HuH-7 (cell line): ENCODE measurements around the gene ERC1.

Experiments
- DNase-seq: peaks from one replicate; pipeline ENCODE4 v3.0.0; 2011; ENCODE audit warnings: low spot score

Gene ERC1

DNA sequence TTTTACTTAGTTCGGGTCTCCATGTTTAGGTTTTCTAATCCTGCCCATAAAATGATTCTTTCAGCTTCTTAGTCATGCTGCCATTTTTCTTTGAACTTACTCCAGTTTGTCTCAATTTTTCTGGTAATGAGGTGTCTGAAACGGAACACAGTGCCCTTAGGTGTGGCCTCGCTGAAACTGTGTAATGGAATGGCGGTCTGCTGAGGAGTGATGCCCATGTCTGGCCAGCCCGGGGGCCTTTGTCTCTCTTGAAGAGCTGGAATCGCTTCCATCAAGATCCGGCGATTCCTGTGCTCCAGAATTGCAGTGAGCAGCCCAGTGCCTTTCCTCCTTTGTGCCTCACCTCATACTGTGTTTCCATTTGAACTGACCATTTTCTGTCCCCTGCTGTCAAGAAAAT is 490.9 kb downstream of the ERC1 start:
- no peak for DNase-seq

DNA sequence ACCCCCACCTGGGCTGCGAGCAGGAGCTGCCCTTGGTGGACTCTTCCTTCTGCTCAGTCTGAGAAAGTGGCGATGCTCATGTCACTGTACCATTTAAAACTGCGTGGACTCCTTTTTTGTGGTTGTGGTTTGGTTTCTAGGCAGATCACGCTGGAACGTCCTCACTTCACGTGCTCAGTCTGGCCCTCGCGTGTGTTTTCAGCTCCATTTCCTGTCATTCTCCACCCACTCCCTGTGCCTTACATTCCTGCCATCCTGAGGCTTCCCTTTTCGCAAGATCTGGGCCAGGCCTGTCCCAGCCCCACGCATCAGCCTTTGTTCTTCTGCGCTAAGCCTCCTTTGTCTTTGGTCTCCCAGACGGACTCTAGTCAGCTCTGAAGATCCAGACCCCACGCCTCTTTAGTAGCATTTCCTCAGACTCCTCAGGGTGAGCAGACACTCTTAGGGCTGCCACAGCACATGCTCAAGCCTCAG is 497.9 kb downstream of the ERC1 start:
- no peak for DNase-seq

DNA sequence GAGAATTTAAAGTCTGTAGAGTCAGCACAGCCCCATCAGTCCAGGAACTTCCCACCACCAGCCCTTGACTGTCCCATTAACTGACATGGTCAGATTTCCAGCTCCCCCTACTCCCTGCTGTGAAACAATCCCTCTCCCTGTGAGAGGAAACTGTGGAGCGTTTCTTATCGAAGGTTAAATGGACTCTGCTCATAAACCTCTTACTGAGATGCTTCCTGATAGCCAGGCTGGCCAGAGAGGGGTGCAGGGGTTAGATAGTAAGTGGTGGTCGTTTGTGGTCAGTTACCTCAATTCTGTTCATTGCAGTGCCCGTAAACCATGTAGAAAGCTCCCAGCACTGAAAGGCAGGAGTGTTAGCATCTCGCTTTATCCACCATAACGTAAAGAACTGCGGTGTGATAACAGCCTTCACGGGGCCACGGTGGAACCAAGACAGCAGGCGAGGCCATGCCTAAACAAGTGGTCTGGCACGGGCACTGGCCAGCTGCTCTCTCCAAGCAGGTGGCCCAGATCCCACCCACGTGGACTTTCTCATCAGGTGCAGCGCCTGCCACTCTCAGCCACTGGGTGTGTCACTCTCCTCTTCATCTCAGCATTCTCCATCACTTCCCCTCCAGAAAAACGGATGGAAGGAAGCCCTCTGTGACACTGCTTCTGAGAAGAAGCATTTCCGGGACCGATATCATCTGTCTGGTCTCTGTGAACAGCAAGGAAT is 501.1 kb downstream of the ERC1 start:
- DNase-seq = no peak

DNA sequence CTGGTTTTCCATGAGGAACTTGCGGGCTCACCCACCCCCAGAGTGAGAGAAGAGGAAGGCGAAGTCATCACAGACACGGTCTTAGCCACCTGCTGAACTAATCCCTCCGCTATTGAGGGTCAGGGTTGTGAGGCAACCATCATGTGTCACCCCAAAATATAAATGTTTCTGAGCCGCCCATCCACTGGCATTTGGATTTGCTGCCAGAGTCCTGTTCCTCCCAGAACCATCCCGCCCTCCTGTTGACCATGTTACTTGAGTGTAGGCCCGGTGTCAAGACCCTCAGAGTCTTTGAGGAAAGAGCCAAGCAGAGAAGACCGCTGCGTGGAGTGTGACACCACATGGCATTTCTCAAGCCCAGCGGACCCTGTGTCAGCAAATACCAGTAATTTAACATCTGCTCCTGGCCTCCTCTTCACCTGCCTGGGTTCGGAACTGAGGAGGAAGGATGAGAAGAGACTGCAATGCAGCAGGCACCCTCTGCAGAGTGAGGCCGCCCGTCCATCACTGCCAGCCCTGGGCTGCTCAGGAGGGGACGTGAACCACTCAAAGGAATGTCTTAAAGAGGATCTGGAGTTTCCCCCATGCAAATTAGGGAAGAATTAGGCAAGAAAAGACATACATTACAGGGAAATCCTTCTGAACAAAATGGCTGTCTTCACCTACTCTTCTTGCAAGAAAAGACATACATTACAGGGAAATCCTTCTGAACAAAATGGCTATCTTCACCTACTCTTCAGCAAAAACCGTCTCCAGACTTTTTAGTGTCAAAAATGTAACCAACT is 502.9 kb downstream of the ERC1 start:
- no peak for DNase-seq

DNA sequence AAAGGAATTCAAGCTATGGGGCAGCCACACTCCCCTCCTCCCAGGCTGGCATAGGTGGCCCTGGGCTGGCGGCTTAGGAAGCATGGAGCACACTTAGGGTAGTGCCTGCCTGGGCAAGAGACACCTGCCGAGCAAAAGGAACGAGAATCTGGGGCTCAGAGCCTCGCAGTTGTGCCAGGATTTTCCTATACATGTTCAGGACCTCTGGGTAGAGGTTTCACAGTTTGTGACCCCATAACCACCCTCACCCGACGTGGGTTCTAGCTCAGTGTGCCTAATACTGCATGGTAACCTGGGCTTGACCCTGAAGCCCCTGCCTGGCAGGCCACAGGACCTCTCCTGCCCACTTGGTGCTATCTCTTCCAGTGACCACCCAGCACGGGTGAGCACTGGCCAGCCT is 503.8 kb downstream of the ERC1 start:
- no peak for DNase-seq

DNA sequence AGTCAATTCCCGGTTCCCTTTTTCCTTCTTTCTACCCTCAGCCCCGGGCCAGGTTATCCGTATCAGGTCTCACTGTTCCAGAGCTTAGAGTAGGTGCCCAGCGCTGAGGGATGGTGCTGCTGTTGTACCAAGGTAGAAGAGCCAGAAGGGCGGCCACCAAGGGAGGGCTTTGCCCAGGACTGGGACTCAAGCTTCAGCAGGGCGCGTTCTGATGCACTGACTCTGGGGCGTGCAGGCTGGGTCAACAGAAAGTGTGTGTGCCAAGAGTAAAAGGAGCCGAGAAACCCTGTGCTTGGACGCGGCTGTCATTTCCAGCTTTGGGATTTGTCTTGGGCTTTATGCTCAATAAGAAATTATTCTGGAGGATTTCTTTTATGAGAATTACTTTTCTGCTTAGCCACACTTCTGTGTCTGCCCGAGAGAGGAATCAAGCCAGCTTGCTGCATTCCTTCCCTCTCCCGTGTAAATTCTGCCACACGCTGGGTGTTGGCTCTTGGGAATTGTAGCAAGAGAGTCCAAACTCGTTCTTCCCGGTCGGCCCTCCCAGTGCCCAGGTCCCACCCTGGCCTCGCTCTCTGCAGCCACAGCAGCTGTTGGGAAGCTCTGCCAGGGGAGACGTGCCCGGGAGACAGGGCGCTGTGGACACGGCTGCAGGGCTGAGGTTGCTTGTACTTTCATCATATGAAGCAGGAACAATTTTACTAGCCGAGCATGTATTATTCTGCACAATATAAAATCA is 505.3 kb downstream of the ERC1 start:
- no peak for DNase-seq

DNA sequence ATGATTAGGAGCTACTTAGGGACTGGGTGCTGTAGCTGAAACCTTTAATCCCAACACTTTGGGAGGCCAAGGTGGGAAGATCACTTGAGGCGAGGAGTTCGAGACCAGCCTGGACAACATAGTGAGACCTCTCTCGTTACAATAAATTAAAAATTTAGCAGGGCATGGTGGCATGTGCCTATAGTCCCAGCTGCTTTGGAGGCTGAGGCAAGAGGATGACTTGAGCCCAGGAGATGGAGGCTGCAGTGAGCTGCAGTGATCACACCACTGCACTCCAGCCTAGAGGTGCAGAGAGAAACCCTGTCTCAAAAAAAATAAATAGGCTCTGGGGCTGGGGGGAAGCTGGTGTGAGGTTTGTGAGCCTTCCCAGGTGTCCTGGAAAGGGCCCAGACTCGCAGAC is 506.1 kb downstream of the ERC1 start:
- DNase-seq = no peak

DNA sequence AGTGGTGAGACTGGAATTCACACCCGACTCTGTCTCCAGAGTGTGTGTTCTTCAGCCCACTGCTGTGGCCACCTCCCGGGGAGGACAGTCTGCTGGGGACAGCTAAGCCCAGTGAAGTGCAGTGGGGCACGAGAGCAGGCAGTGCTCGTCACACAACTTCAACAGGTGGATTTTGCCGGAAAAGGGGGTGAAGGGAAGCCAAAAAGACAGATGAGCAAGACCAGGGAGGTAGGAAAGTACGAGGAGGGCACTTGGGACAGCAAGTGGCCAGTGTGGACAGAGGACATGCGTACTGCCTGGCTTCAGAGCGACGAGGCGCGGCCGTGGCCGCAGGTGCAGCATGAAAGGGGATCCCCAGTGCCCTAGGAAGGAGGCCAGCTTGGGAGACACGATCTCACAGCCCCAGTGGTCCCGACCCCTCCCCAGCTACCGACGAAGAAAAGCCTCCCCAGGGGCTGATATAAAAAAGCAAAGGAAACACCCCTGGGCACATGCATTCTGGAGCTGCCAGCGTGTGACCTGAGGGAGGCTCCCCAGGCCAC is 507.2 kb downstream of the ERC1 start:
- DNase-seq = no peak

DNA sequence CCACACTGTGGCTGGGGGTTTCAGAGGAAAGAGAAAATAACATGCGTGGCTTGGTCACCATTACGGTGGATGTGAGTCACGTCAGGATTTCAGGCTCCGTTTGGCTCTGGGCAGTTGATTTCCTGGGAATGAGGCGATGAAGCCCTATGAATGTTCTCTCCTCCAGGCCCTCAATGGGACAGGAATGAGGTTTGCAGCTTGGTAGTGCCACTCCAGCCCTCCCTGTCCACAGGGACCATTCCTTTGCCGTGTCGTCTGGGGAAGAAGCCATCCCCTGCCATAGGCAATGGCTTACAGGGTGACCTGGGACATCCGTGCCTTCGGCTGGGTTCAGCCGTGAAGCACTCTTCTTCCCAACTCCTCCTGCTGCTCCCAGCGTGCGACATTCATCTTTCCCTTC is 508.3 kb downstream of the ERC1 start:
- DNase-seq = no peak

DNA sequence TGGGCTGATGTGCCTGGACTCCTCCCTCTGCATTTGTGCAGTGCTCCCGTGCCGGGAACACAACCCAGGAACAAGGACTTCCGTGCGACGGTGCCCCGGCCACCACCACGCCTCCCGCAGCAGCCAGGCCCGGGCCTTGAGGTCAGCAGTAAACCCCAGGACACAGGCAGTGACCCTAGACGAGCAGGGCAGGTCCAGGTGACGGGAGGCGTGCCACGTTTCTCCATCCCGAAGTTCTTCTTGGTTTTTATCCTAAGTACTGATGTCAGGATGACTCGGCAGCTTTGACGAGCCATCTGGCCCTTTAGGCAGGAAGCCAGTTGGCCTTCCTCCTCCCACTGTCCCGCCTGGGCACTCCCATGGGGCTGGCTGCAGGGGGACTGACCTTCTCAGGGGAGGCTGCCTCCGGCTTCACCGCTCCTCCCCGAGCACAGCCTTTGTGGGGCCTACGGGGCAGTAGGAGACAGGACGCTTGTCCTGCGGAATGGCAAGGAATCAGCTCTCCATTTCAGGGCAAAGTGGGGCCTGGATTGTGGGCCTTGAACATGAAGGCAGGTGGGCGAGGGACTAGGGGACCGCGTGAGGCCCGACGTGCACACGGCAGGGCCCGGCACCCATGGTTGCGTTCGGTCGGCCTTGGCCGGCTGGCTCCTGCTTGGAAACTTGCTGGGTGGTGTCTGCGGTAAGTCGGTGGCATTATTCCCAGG is 509.2 kb downstream of the ERC1 start:
- DNase-seq = no peak

DNA sequence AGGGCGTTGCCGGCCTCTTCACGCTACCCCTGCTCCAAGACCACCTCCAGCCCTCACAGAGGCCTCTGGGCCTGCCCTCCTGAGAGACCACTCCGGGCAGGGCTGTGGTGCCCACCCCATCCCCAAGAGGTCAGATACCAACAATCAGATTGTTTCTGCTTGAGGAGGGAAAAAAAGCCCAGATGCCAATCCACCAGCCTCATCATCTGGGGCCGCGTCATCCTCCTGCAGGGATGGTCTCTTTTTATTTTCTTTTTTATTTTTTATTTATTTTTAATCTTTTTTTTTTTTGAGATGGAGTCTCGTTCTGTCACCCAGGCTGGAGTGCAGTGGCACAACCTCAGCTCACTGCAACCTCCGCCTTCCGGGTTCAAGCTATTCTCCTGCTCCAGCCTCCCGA is 510.0 kb downstream of the ERC1 start:
- no peak for DNase-seq

DNA sequence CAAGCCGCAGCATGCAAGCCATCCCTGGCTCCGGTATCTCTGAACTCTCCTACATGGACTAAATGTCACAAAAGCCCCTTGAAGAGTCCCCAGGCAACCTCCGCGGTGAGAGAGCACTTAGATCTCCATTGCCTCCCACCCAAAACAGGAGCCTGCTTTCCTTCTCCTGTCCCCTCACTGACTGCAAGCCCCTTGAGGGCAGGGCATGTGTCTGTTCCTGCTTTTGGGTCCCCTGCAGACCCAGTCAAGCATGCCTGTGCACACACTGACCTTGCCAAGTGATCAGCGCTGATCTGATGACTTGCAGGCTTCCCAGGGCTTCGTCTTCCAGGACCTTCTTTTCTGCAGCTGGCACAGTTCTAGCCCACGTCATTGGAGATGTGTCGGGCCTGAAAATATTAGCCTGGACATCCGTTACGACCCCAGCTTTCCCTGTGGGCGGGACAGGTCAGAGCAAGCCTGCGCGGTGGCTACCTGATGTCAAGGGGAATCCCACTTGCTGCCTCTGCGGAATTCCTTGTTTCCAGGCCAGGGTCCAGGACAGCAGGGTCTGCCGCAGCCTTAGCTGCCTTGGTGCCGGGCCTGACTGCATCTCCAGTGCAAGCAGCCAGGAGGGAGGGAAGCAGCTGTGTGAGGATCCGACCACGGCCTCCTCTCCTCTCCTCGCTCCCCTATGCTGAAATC is 510.8 kb downstream of the ERC1 start:
- DNase-seq = no peak

DNA sequence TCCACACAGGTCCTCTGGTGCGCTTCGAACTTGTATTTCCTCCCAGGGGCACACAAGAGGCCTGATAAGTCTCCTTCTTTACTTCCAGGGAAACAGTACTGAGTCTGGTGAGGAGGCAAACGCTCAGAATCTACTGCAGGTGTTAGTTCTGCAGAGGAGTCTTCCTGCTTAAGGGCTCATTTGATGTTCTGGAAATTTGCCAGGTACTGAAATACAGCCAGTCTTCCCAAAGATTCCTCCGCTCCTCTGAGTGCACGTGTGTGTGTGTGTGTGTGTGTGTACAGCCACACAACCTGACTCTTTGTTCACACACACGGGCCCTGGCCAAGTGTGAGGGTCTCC is 511.3 kb downstream of the ERC1 start:
- DNase-seq = no peak

DNA sequence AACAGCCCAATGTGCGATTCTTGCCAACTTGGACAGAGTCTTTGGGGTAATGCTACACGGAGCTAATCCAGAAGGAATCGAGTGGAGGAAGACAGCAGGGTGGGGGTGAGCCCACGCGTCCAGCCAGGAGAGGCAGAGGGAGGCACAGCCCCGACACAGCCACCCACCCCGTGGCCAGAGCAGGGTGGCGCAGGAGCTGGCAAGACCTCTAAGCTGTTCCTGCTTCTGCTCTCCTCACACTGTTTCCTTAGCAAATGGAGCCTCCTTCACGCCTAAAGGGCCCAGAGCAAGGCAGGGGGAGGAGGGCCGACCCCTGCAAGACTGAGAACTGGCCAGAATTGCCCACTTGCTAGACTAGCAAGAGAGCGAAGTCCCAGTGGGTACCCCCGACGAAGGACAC is 511.8 kb downstream of the ERC1 start:
- DNase-seq = no peak

DNA sequence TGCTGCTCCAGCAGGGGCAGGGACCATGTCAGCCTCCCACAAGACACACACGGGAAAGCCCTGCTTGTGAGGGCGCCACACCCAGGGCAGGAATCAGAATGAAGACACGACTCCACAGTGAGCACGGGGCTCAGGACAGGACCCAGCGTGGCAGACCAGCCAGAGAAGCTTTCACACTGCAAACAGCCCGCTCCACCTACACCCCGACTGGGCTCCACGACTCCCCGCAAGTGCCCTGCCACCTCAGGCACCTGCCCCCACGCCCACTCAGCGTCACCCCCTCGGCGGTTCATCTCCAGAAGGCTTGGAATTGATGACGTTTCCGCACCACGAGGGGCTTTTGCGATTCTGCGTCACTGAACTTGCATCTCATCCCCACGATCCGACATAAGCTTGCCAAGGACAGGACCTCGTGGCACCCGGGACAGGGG is 512.3 kb downstream of the ERC1 start:
- no peak for DNase-seq

DNA sequence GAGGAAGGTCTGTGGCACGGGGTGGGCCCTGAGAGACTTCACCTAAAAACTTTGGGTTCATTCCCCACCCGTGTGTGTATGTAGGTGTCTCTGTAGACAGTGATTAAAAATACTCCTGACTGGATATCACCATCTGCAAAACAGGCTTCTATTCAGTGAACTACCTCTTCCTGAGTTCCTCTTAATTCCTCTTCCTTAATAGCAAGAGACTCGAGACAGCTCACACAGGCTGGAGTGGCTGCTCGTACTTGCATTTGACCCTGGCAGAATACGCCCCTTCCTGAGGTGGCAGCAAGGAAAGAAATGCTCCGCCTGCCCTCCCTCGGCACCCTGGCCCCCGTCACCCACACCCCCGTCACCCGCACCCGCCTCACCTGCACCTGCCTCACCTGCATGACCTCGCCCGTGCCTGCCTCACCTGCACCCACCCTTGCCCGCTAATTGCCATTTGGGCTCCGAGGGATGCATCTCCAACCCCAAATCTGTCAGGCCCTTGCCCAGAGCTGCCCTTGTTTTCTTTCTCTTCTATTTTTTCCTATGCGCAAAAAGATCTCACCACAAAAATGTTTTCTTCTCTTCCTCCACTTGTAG is 513.4 kb downstream of the ERC1 start:
- no peak for DNase-seq

DNA sequence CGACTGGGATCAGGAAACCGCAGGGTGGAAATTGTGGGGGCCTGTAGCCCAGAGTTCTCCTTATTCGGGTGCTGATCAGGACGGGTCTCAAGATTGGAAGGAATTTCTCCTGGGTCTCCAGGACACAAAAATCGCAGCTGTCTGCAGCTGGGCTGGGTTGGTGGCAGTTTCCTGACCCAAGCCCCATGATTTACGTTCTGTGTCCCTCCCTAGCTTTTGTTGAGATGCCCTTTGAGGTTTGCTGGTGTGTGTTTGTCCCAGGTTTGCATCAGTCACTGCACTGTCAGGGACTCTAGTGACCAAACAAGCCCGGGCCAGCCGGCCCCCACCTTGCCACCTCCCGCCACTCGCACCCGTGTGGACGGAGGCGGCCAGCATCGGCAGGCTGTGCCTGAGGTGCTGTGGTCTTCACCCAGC is 513.9 kb downstream of the ERC1 start:
- DNase-seq = no peak

DNA sequence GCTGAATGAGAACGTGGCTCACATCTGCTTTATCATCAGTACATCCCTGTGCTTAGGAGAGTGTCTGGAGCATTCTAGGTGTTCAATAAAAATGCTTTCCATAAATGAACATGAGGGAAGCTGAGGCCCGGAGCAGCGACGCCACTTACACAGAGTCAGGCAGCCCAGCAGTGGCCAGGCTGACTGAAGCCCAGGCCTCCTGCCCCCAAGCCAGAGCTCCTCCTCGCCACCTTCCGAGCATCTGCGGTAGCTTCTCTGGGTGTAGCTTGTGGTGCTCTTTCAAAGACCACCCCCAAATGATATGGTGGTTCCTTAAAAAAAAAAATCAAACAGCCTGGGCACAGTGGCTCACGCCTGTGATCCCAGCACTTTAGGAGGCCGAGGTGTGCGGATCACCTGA is 514.6 kb downstream of the ERC1 start:
- no peak for DNase-seq

DNA sequence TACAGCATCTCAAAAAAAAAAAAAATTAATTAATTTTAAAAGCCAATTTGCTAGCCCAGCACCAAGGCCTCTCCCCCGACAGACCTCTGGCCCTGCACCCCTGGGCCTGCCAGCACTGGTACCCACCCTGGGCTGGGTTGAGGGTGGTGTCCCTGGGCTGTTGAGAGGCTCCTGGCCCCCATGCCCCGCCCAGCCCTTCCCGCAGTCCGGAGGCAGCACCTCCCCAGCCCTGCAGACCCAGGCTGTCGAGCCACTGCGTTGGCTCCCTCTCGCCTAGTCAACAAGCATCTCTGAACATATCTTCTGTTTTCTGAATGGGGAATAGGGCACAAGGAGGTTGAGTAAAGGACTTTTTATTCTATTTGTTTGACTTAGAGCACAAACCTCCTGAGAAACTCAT is 516.3 kb downstream of the ERC1 start:
- DNase-seq = no peak

DNA sequence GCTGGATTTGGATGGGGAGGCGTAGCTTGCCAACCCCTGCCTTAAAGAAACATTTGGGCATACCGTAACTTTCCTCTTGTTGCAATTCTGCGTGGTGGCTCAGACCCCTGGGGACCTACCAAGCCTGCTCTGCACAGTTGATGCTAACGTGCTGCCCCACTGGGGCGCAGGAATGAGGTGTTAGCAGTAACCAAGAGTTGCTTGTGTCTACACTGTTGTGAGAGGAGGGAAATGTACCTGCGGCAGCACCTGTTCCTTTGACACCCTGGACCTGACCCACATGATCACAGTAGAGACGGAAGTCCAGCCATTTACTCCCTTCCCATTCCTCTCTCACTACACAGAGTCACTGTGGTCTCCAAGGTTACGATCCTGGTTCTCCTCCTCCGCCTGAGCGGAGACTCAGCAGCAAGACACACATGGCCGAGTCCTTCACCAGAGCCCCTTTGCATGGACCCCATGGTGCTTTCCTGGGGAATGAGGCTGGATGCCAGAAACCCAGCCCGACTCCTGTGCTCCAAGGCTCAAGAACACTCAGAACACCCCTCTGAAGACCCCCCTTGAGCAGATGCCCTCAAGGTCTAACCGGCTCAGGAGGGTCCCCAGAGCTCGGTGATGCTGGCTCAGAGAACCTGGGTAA is 518.5 kb downstream of the ERC1 start:
- DNase-seq = no peak
